Smooth muscle cell (in vitro differentiated cells): ENCODE data around the gene BNC2. TPM values are rescaled to one million over a fixed set of nuclear protein-coding genes. Genes with fewer than 3 reads are reported as not detected.

Source experiments
- DNase-seq: peaks from one replicate; lab custom pipeline; 2025; ENCODE audit not compliant: unreplicated experiment; lab: John Stamatoyannopoulos, UW
- H2AFZ ChIP-seq: fragments of 200-600 bp; sonication (generic); 2 replicates; pipeline ENCODE4 v1.6.0; 2016; ENCODE audit warnings: antibody characterized with exemption, low read depth, mild to moderate bottlenecking
- H3F3A ChIP-seq: fragments of 200-600 bp; sonication (generic); 2 replicates; pipeline ENCODE4 v1.6.0; 2017; ENCODE audit warnings: antibody characterized with exemption, low read depth
- H3K27ac ChIP-seq: fragments of 200-600 bp; sonication (generic); 2 replicates; pipeline ENCODE4 v1.5.1; 2016; ENCODE audit warnings: low read depth, mild to moderate bottlenecking
- H3K27me3 ChIP-seq: fragments of 200-600 bp; sonication (generic); 2 replicates; pipeline ENCODE4 v1.6.1; 2016; ENCODE audit warnings: low read depth, mild to moderate bottlenecking
- H3K36me3 ChIP-seq: fragments of 200-600 bp; sonication (generic); 2 replicates; pipeline ENCODE4 v1.5.1; 2016; ENCODE audit warnings: low read depth
- H3K4me1 ChIP-seq: fragments of 200-600 bp; sonication (generic); 2 replicates; pipeline ENCODE4 v1.5.1; 2016; ENCODE audit warnings: low read depth
- H3K4me2 ChIP-seq: fragments of 200-600 bp; sonication (generic); 2 replicates; pipeline ENCODE4 v1.6.0; 2016; ENCODE audit warnings: mild to moderate bottlenecking
- H3K4me3 ChIP-seq: fragments of 200-600 bp; sonication (generic); 2 replicates; pipeline ENCODE4 v1.5.1; 2016; ENCODE audit warnings: mild to moderate bottlenecking
- H3K79me2 ChIP-seq: fragments of 200-600 bp; sonication (generic); 2 replicates; pipeline ENCODE4 v1.6.0; 2016; ENCODE audit warnings: low read depth, mild to moderate bottlenecking
- H3K9ac ChIP-seq: fragments of 200-600 bp; sonication (generic); 2 replicates; pipeline ENCODE4 v1.6.0; 2016; ENCODE audit warnings: low read depth
- H3K9me3 ChIP-seq: fragments of 200-600 bp; sonication (generic); replicated peaks from 2 replicates; pipeline ENCODE4 v1.5.1; 2016; ENCODE audit warnings: low read depth
- H4K20me1 ChIP-seq: fragments of 200-600 bp; sonication (generic); 2 replicates; pipeline ENCODE4 v1.6.0; 2016; ENCODE audit warnings: low read depth
- WGBS: methylation state at CpG from one replicate; pipeline ENCODE4 v1.1.7; 2016; ENCODE audit warnings: low lambda C conversion rate; 5-methylcytosine and 5-hydroxymethylcytosine counted together
- polyA plus RNA-seq: library from polyadenylated mRNA; unstranded; fragments of >200 nt; fragmentation: Nextera tagmentation; extraction: Ambion mirVana; gene quantifications from 2 replicates; pipeline ENCODE4 v1.2.1, GENCODE V29; 2016
- total RNA-seq: library from RNA; depleted of rRNA; stranded (reverse); fragments of >200 nt; gene quantifications from 2 replicates; pipeline ENCODE4 v1.2.3, GENCODE V29; 2014
- TF ChIP-seq, protein P1 (sequence below): fragments of 200-600 bp; sonication (generic); IDR thresholded peaks from 2 replicates; pipeline ENCODE4 v1.5.1; 2017; ENCODE audit warnings: borderline replicate concordance, mild to moderate bottlenecking, antibody characterized with exemption; ENCODE audit not compliant: insufficient read depth, poor library complexity, severe bottlenecking

The BNC2 gene
- total and polyA plus RNA-seq, 2 experiments from 2014 or later = 11.6 to 13.5 TPM

DNA sequence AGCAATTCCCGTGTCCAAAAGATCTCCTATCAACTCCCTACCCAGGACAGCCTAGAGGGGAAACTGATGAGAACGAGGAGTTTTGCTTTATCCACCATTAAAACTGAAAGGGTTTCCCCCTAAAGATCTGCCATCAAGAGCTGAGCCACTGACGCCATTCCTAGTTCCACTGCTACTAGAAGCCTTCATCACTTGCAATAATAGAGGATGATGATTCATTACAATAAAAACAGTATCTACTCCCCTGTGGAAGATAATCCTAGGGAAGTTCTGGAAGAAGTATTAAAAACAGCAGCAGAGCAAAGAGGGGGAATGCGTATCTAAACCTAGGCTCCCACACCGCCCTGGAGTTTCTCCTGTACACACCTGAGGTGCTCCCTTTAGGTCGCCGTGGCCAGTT lies 394.5 kb downstream of the BNC2 start:
- Histone ChIP-seq H2AFZ (no peak overlapping the region), H3F3A (no peaks in the 10 kb centered on the region), H3K4me3 (no peak overlapping the region), H3K27ac (no peak overlapping the region), H3K27me3 (no peaks in the 10 kb centered on the region), H3K36me3 (no peaks in the 10 kb centered on the region), H4K20me1 (no peaks in the 10 kb centered on the region), H3K4me2 (no peak overlapping the region), H3K79me2 (no peaks in the 10 kb centered on the region), H3K9ac (no peak overlapping the region), H3K4me1 (no peaks in the 10 kb centered on the region), H3K9me3 (no peaks in the 10 kb centered on the region)
- TF ChIP-seq, protein P1, sequence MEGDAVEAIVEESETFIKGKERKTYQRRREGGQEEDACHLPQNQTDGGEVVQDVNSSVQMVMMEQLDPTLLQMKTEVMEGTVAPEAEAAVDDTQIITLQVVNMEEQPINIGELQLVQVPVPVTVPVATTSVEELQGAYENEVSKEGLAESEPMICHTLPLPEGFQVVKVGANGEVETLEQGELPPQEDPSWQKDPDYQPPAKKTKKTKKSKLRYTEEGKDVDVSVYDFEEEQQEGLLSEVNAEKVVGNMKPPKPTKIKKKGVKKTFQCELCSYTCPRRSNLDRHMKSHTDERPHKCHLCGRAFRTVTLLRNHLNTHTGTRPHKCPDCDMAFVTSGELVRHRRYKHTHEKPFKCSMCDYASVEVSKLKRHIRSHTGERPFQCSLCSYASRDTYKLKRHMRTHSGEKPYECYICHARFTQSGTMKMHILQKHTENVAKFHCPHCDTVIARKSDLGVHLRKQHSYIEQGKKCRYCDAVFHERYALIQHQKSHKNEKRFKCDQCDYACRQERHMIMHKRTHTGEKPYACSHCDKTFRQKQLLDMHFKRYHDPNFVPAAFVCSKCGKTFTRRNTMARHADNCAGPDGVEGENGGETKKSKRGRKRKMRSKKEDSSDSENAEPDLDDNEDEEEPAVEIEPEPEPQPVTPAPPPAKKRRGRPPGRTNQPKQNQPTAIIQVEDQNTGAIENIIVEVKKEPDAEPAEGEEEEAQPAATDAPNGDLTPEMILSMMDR = no peak
- no peak for DNase-seq
- WGBS = 72% methylated on average over 7 of the region's 7 CpGs

DNA sequence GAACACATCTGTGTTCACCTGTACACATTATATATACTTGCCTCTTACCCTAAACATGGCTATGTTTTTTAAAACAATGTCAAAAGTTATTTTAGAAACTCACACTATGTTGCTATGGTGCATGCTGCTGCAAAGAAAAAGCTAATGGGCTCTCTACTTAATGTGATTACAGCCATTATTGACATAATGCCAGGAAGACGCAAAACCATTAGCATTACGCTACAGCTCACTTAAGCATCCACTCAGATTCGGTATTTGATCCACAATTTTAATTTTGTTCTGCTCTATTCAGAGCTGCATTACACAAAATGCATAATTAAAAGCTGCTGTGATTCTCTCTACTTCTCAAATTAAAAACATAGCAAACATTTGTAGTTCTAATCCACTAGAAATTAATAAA lies 395.2 kb downstream of the BNC2 start:
- Histone ChIP-seq H3K4me1 (no peaks in the 10 kb centered on the region), H3K36me3 (no peaks in the 10 kb centered on the region), H4K20me1 (no peaks in the 10 kb centered on the region), H3K9ac (no peak overlapping the region), H3K27me3 (no peaks in the 10 kb centered on the region), H3K4me3 (no peak overlapping the region), H3K27ac (no peak overlapping the region), H3K4me2 (no peak overlapping the region), H2AFZ (no peak overlapping the region), H3K79me2 (no peaks in the 10 kb centered on the region), H3K9me3 (no peaks in the 10 kb centered on the region), H3F3A (no peaks in the 10 kb centered on the region)
- no peak for DNase-seq
- WGBS = 98% methylated on average over 3 of the region's 3 CpGs
- TF ChIP-seq, protein P1 = no peak

DNA sequence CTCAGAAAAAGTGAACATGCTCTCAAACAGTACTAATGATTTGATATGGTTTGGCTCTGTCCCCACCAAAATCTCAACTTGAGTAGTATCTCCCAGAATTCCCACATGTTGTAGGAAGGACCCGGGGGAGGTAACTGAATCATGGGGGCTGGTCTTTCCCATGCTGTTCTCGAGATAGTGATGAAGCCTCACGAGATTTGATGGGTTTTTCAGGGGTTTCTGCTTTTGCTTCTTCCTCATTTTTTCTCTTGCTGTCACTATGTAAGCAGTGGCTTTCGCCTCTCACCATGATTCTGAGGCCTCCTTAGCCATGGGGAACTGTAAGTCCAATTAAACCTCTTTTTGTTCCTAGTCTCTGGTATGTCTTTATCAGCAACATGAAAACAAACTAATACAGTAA lies 401.3 kb downstream of the BNC2 start:
- Histone ChIP-seq H3F3A (no peaks in the 10 kb centered on the region), H3K79me2 (no peaks in the 10 kb centered on the region), H3K4me1 (no peaks in the 10 kb centered on the region), H3K9me3 (no peaks in the 10 kb centered on the region), H3K4me2 (no peak overlapping the region), H3K36me3 (no peaks in the 10 kb centered on the region), H3K27me3 (no peaks in the 10 kb centered on the region), H4K20me1 (no peaks in the 10 kb centered on the region), H2AFZ (no peak overlapping the region), H3K9ac (no peak overlapping the region), H3K4me3 (no peak overlapping the region), H3K27ac (no peak overlapping the region)
- TF ChIP-seq, protein P1 = no peak
- 79% methylated on average over 4 of the region's 4 CpGs for WGBS
- no peak for DNase-seq

DNA sequence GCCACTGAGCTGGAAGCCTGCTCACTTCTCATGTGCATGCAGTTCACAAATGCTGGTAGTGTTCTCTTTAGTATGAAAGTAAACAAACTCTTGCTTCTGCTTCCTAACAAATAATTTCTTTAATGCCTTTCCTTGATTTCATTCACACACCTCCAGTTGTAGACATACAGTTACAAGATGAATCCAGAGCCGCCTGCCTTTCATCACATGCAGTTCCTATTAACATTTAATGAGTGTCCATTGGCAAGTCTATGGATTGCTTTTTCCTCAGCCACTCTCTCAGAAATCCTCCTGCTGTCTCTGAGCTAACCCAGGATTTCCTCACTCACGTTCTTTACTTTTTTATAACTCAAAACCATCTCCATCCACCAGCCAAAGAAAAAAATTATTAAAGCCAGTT lies 408.6 kb downstream of the BNC2 start:
- whole genome bisulfite sequencing = 35% methylated on average over 2 of the region's 2 CpGs
- no peak for DNase-seq
- Histone ChIP-seq H3K79me2 (peaks cover 4% of the 10 kb centered on the region), H3K4me3 (no peak overlapping the region), H3K9ac (no peak overlapping the region), H2AFZ (no peak overlapping the region), H3F3A (peaks cover 4% of the 10 kb centered on the region), H3K27me3 (no peaks in the 10 kb centered on the region), H3K4me1 (peaks cover 27% of the 10 kb centered on the region), H3K36me3 (no peaks in the 10 kb centered on the region), H4K20me1 (no peaks in the 10 kb centered on the region), H3K9me3 (no peaks in the 10 kb centered on the region), H3K27ac (peak overlapping the region; percentile 78), H3K4me2 (peak overlapping the region; percentile 71)
- TF ChIP-seq, protein P1 = no peak
